SK-N-SH (cell line): ENCODE results near the gene TGM5. TPM values are rescaled to one million over a fixed set of nuclear protein-coding genes. Genes with fewer than 3 reads are reported as not detected.

ENCODE experiments used
- CTCF ChIA-PET: fragments of 300-600, 350-600 bp; formaldehyde crosslinking; extraction: SDS; loops from one replicate; lab custom pipeline; 2021; lab: Yijun Ruan, JAX
- POLR2A ChIA-PET: fragments of 350-600 bp; sonication (Branson Sonifier 250); formaldehyde crosslinking; extraction: SDS; loops from one replicate; lab custom pipeline; 2020; ENCODE audit warnings: antibody characterized with exemption, inconsistent platforms; lab: Yijun Ruan, JAX
- DNase-seq: peaks from one replicate; pipeline ENCODE4 v3.0.0; 2012
- H2AFZ ChIP-seq: fragments of 200-600 bp; sonication (generic); 2 replicates; pipeline ENCODE4 v1.8.1; 2016; ENCODE audit warnings: antibody characterized with exemption, mild to moderate bottlenecking, low read depth
- H3F3A ChIP-seq: fragments of 200-600 bp; sonication (generic); replicated peaks from 2 replicates; pipeline ENCODE3; 2016; ENCODE audit warnings: antibody characterized with exemption, mild to moderate bottlenecking; ENCODE audit not compliant: insufficient read depth
- H3K27ac ChIP-seq, 2 experiments: fragments of 200-500 bp in 1 of 2; fragments of 200-600 bp in 1 of 2; sonication (Bioruptor generic) in 1 of 2; sonication (generic), shearing (Covaris generic) in 1 of 2; 2 replicates each; pipeline versions ENCODE4 v1.5.1 to v1.6.1; 2014 to 2016; ENCODE audit warnings: low read depth in 2 of 2, inconsistent platforms in 1 of 2, low read length in 1 of 2, mild to moderate bottlenecking in 1 of 2, mixed read lengths in 1 of 2
- H3K27me3 ChIP-seq: fragments of 200-600 bp; sonication (generic), shearing (Covaris generic); 2 replicates; pipeline ENCODE4 v1.6.1; 2016; ENCODE audit warnings: mixed run types; ENCODE audit not compliant: insufficient read depth
- H3K36me3 ChIP-seq, 2 experiments: fragments of 200-500 bp in 1 of 2; fragments of 200-600 bp in 1 of 2; sonication (Bioruptor generic) in 1 of 2; sonication (generic) in 1 of 2; replicated peaks in 1 of 2; 2 replicates each; pipeline versions ENCODE3 to v1.5.1; 2014 to 2016; ENCODE audit warnings: low read length in 1 of 2, mild to moderate bottlenecking in 1 of 2; ENCODE audit not compliant: insufficient read depth in 2 of 2, control insufficient read depth in 1 of 2
- H3K4me1 ChIP-seq, 2 experiments: fragments of 200-500 bp in 1 of 2; fragments of 200-600 bp in 1 of 2; sonication (Bioruptor generic) in 1 of 2; sonication (generic), shearing (Covaris generic) in 1 of 2; 2 replicates each; pipeline versions ENCODE4 v1.5.1 to v1.6.1; 2014 to 2016; ENCODE audit warnings: low read depth in 1 of 2, low read length in 1 of 2, mixed run types in 1 of 2; ENCODE audit not compliant: insufficient read depth in 2 of 2, control insufficient read depth in 1 of 2
- H3K4me2 ChIP-seq: fragments of 200-600 bp; sonication (generic), shearing (Covaris generic); 2 replicates; pipeline ENCODE4 v1.6.1; 2017; ENCODE audit warnings: mixed run types
- H3K4me3 ChIP-seq, 2 experiments: fragments of 200-500 bp in 1 of 2; fragments of 200-600 bp in 1 of 2; sonication (Bioruptor generic) in 1 of 2; sonication (generic), shearing (Covaris generic) in 1 of 2; 2 replicates each; pipeline versions ENCODE4 v1.5.1 to v1.8.1; 2014 to 2016; ENCODE audit warnings: low read depth in 2 of 2, inconsistent platforms in 1 of 2, low read length in 1 of 2, mild to moderate bottlenecking in 1 of 2, mixed read lengths in 1 of 2, moderate library complexity in 1 of 2
- H3K79me2 ChIP-seq: fragments of 200-600 bp; sonication (generic); 2 replicates; pipeline ENCODE4 v1.8.1; 2017; ENCODE audit warnings: mild to moderate bottlenecking; ENCODE audit not compliant: insufficient read depth
- H3K9ac ChIP-seq: fragments of 200-600 bp; sonication (generic); 2 replicates; pipeline ENCODE4 v1.6.1; 2017; ENCODE audit warnings: mixed run types
- H3K9me2 ChIP-seq: fragments of 200-600 bp; sonication (generic); 2 replicates; pipeline ENCODE4 v1.6.1; 2017; ENCODE audit warnings: mixed run types
- H3K9me3 ChIP-seq: fragments of 200-600 bp; sonication (generic); 2 replicates; pipeline ENCODE4 v1.6.1; 2017; ENCODE audit warnings: mixed run types, mild to moderate bottlenecking, moderate library complexity
- H4K20me1 ChIP-seq: fragments of 200-600 bp; sonication (generic); 2 replicates; pipeline ENCODE4 v1.6.1; 2017; ENCODE audit warnings: mild to moderate bottlenecking, mixed run types; ENCODE audit not compliant: insufficient read depth
- CTCF ChIP-seq: fragments of 200-600 bp; sonication (generic); IDR thresholded peaks from 2 replicates; pipeline ENCODE4 v1.6.1; 2017; ENCODE audit warnings: antibody characterized with exemption, mild to moderate bottlenecking, moderate library complexity
- ELF1 ChIP-seq: IDR thresholded peaks from 2 replicates; pipeline ENCODE4 v1.4.0; 2012
- GABPA ChIP-seq: IDR thresholded peaks from 2 replicates; pipeline ENCODE4 v1.4.0; 2012; ENCODE audit warnings: low read depth, mild to moderate bottlenecking
- JUND ChIP-seq: IDR thresholded peaks from 2 replicates; pipeline ENCODE4 v1.4.0; 2012
- MEF2A ChIP-seq: IDR thresholded peaks from 2 replicates; pipeline ENCODE4 v1.4.0; 2012; ENCODE audit warnings: low read depth, borderline replicate concordance
- MXI1 ChIP-seq: IDR thresholded peaks from 2 replicates; pipeline ENCODE4 v1.6.1; 2012; ENCODE audit warnings: mild to moderate bottlenecking, low read depth, low read length, improper control_type of control experiment
- NFIC ChIP-seq: IDR thresholded peaks from 2 replicates; pipeline ENCODE4 v1.4.0; 2012; ENCODE audit warnings: borderline replicate concordance
- NRF1 ChIP-seq: IDR thresholded peaks from 2 replicates; pipeline ENCODE4 v1.6.1; 2012; ENCODE audit warnings: low read depth, mild to moderate bottlenecking, low read length
- RAD21 ChIP-seq: IDR thresholded peaks from 2 replicates; pipeline ENCODE4 v1.6.1; 2012; ENCODE audit warnings: mild to moderate bottlenecking, low read length
- RCOR1 ChIP-seq: fragments of 150-350 bp; IDR thresholded peaks from 2 replicates; pipeline ENCODE4 v1.6.1; 2017; ENCODE audit warnings: antibody characterized with exemption, low read length
- RXRA ChIP-seq: IDR thresholded peaks from 2 replicates; pipeline ENCODE4 v1.4.0; 2012; ENCODE audit warnings: low read depth, mild to moderate bottlenecking, borderline replicate concordance
- TAF1 ChIP-seq: IDR thresholded peaks from 2 replicates; pipeline ENCODE4 v1.6.1; 2012; ENCODE audit warnings: low read depth, mild to moderate bottlenecking, low read length, moderate library complexity, borderline replicate concordance
- TCF12 ChIP-seq: IDR thresholded peaks from 2 replicates; pipeline ENCODE4 v1.4.0; 2012
- TEAD4 ChIP-seq: IDR thresholded peaks from 2 replicates; pipeline ENCODE4 v1.4.0; 2012; ENCODE audit warnings: mild to moderate bottlenecking, borderline replicate concordance; ENCODE audit not compliant: insufficient read depth
- USF1 ChIP-seq: IDR thresholded peaks from 2 replicates; pipeline ENCODE4 v1.4.0; 2012; ENCODE audit warnings: low read depth, borderline replicate concordance
- ZBTB33 ChIP-seq: IDR thresholded peaks from 2 replicates; pipeline ENCODE4 v1.4.0; 2012; ENCODE audit warnings: low read depth, borderline replicate concordance
- WGBS: methylation state at CpG from one replicate; pipeline ENCODE4 v1.1.6; 2017; ENCODE audit warnings: low lambda C conversion rate; 5-methylcytosine and 5-hydroxymethylcytosine counted together
- polyA plus RNA-seq, 3 experiments: library from polyadenylated mRNA; depleted of rRNA; stranded (reverse); fragments of >200 nt; gene quantifications; 2 replicates each; pipeline ENCODE4 v1.2.3, GENCODE V29; 2012

The TGM5 gene
- polyA plus RNA-seq, 1 of the 3 experiments (the other 2 are of a cell fraction): not detected

- Histone ChIP-seq H3K4me2 (no peak overlapping the region), H3K27me3 (no peaks in the 10 kb centered on the region; the same call in 1 of the 2 replicates), H2AFZ (no peak overlapping the region), H3K9me3 (no peaks in the 10 kb centered on the region), H3K9me2 (no peaks in the 10 kb centered on the region), H3K4me1 (no peaks in the 10 kb centered on the region), H3K27ac (no peak overlapping the region), H3K36me3 (no peaks in the 10 kb centered on the region), H3K79me2 (no peaks in the 10 kb centered on the region), H3K4me3 (no peak overlapping the region), H3F3A (no peaks in the 10 kb centered on the region), H3K9ac (no peak overlapping the region), H4K20me1 (no peaks in the 10 kb centered on the region)
- ChIA-PET CTCF (interaction anchor here (0.6 to 3.0 kb wide), 3 partner anchors 9 to 72 kb away, joined by 4 to 10 read pairs (median 5); no protein-coding TSS in a partner anchor), POLR2A (no interaction called here)
- DNase-seq: no peak
- TF ChIP-seq TEAD4: no peak
- no peak for TF ChIP-seq CTCF
- no peak for TF ChIP-seq RAD21
- no peak for TF ChIP-seq MEF2A
- TF ChIP-seq MXI1: no peak
- no peak for TF ChIP-seq NRF1
- TF ChIP-seq ZBTB33: no peak
- TF ChIP-seq ELF1: no peak
- no peak for TF ChIP-seq RXRA
- no peak for TF ChIP-seq TAF1
- TF ChIP-seq RCOR1: no peak
- no peak for TF ChIP-seq USF1
- TF ChIP-seq NFIC: no peak
- no peak for TF ChIP-seq TCF12
- no peak for TF ChIP-seq GABPA
- TF ChIP-seq JUND: no peak
- 44% methylated on average over 6 of the region's 6 CpGs for WGBS
Measured at GRCh38 chr15:43294091-43294706, 27.5 kb upstream of the TGM5 start.
